Tibial nerve (tissue), 4 donors: ENCODE data around the gene ADAMTS4. TPM values are rescaled to one million over a fixed set of nuclear protein-coding genes. Genes with fewer than 3 reads are reported as not detected.

Experiments used
- small RNA-seq: library from RNA; depleted of rRNA; stranded (forward); fragments of <200 nt; gene quantifications from one replicate; pipeline ENCODE3, GENCODE V24; 2016
- total RNA-seq, 4 donors: library from RNA; depleted of rRNA; stranded (reverse); fragments of >200 nt; gene quantifications; one replicate each; pipeline ENCODE4 v1.1.0, GENCODE V29; 2016

Gene ADAMTS4
- total RNA-seq, 4 donors from 2014 or later: 9.0 to 54.9 (median 19.5) TPM

Small RNAs within 50 kb of the gene (small RNA-seq; reads per million reads assigned to genes)
- not detected for gene RF01225

Other genes with a start within 250 kb of the ADAMTS4 start
- not detected for gene ITLN2, start 244.2 kb downstream of the ADAMTS4 start, total RNA-seq
- gene F11R, start 177.9 kb downstream of the ADAMTS4 start, total RNA-seq: 10 to 100 TPM in 3 of 4 donors, 1 to 10 TPM in 1; 6.9 to 23.1 (median 14.9) TPM
- 10 to 100 TPM; 15.7 to 46.9 (median 37.4) TPM for gene TSTD1, start 160.1 kb downstream of the ADAMTS4 start, total RNA-seq
- 10 to 100 TPM; 59.4 to 66.1 (median 62.9) TPM for gene USF1, start 153.1 kb downstream of the ADAMTS4 start, total RNA-seq
- 10 to 100 TPM in 2 of 4 donors, 1 to 10 TPM in 2; 6.1 to 14.1 (median 10.2) TPM for gene ARHGAP30, start 129.2 kb downstream of the ADAMTS4 start, total RNA-seq
- not detected for gene NECTIN4, start 109.5 kb downstream of the ADAMTS4 start, total RNA-seq
- 10 to 100 TPM in 1 of 4 donors, 1 to 10 TPM in 3; 7.9 to 12.9 (median 9.1) TPM for gene KLHDC9, start 100.7 kb downstream of the ADAMTS4 start, total RNA-seq
- gene PFDN2, start 81.0 kb downstream of the ADAMTS4 start, total RNA-seq: 10 to 100 TPM; 12.0 to 41.7 (median 39.8) TPM
- 10 to 100 TPM; 26.4 to 43.0 (median 32.9) TPM for gene NIT1, start 80.9 kb downstream of the ADAMTS4 start, total RNA-seq
- gene DEDD, start 66.4 kb downstream of the ADAMTS4 start, total RNA-seq: 10 to 100 TPM; 20.1 to 48.8 (median 27.0) TPM
- gene UFC1, start 45.1 kb downstream of the ADAMTS4 start, total RNA-seq: 10 to 100 TPM; 34.1 to 51.5 (median 37.6) TPM
- gene USP21, start 39.6 kb downstream of the ADAMTS4 start, total RNA-seq: 10 to 100 TPM; 12.9 to 53.1 (median 20.6) TPM
- gene PPOX, start 32.6 kb downstream of the ADAMTS4 start, total RNA-seq: 10 to 100 TPM; 25.6 to 39.3 (median 26.5) TPM
- 10 to 100 TPM; 18.8 to 41.4 (median 24.3) TPM for gene B4GALT3, start 21.5 kb downstream of the ADAMTS4 start, total RNA-seq
- 100 to 1,000 TPM in 2 of 4 donors, 10 to 100 TPM in 2; 73.0 to 118 (median 103) TPM for gene NDUFS2, start 3.3 kb upstream of the ADAMTS4 start, total RNA-seq
- 100 to 1,000 TPM in 1 of 4 donors, 10 to 100 TPM in 3; 40.6 to 190 (median 50.9) TPM for gene FCER1G, start 16.2 kb upstream of the ADAMTS4 start, total RNA-seq
- not detected for gene APOA2, start 24.6 kb upstream of the ADAMTS4 start, total RNA-seq
- gene TOMM40L, start 27.0 kb upstream of the ADAMTS4 start, total RNA-seq: 10 to 100 TPM in 1 of 4 donors, 1 to 10 TPM in 3; 4.3 to 13.8 (median 8.0) TPM
- not detected for gene NR1I3, start 39.1 kb upstream of the ADAMTS4 start, total RNA-seq
- gene PCP4L1, start 59.7 kb upstream of the ADAMTS4 start, total RNA-seq: 1 to 10 TPM in 1 of 4 donors, under 1 TPM in 1, not detected in 2; 0.42 to 1.2 TPM
- 1,000 to 10,000 TPM in 3 of 4 donors, 100 to 1,000 TPM in 1; 570 to 1,776 (median 1,657) TPM for gene MPZ, start 110.9 kb upstream of the ADAMTS4 start, total RNA-seq
- gene SDHC, start 115.3 kb upstream of the ADAMTS4 start, total RNA-seq: 100 to 1,000 TPM in 1 of 4 donors, 10 to 100 TPM in 3; 27.9 to 144 (median 48.4) TPM
- gene CFAP126, start 168.8 kb upstream of the ADAMTS4 start, total RNA-seq: under 1 TPM in 1 of 4 donors, not detected in 3; 0.90 TPM